ENCODE data around the gene IL4R.
"Not testable (repeated sequence)": the region's sequence is repeated elsewhere in the genome, so short reads cannot be mapped to it uniquely, and the experiment has no call there.

The IL4R gene

DNA sequence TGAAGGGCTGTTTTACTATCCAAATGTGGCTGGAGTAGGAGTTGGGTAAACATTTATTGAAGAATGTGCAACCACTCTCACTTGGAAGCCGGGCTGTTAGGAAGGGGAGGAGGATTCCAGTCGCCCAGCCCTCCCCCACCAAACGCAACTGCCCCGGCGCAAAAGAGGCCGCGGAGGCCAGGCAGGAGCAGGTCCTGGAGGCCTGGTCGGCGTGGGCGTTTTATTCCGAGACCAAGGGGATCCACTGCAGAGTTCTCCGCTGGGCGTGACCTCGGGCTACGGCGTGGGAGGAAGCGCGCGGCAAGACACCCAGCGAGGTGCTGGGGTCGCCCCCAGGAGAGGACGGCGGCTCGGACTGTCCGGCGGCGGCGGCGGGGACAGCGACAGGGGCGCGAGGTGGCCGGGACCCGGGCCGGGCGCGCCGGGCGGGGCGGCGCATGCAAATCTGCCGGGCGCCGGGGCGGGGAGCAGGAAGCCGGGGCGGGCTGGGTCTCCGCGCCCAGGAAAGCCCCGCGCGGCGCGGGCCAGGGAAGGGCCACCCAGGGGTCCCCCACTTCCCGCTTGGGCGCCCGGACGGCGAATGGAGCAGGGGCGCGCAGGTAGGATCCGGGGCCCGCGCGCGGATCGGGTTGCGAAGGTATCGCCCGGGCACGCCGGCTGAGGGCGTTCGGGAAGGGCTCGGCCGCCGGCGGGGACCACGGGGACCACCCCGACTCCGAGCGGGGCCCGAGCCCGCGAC, at the start of gene IL4R:
TSS of gene IL4R (plus strand) at position 553 of the 739 bp plus-strand sequence. CDS start 26,230 bp downstream, outside the sequence.
- peak in 6 of 56 donors; percentile 5 to 28 (median 18) for DNase-seq

DNA sequence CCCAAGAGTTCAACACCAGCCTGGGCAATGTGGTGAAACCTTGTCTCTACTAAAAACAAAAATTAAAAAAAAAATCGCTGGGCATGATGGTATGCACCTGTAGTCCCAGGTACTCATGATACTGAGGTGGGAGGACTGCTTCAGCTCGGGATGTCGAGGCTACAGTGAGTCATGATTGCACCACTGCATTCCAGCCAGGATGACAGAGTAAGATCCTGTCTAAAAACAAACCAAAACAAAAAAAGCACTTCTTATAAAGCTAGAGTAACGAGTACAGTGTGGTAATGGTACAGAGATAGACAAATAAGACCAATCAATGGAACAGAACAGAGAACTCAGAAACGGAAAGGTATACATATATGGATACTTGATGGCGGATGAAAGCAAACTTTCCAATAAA, 49.6 kb upstream of the IL4R start:
- DNase-seq, result no peak

DNA sequence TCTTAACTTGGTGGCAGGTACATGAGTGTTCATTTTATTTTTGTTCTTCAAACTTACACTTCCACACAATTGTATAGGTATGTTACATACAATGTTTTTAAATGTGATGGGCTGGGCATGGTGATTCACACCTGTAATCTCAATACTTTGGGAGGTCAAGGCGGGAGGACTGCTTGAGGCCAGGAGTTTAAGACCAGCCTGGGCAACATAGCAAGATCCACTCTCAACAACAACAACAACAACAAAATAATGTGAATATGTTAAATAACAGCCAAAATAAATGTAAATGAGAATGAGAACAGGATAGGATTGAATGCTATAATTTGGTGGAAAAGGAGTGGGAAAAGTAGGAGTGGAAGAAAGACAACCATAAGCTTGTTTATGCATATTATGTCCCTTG, 47.8 kb upstream of the IL4R start:
- DNase-seq, result no peak

DNA sequence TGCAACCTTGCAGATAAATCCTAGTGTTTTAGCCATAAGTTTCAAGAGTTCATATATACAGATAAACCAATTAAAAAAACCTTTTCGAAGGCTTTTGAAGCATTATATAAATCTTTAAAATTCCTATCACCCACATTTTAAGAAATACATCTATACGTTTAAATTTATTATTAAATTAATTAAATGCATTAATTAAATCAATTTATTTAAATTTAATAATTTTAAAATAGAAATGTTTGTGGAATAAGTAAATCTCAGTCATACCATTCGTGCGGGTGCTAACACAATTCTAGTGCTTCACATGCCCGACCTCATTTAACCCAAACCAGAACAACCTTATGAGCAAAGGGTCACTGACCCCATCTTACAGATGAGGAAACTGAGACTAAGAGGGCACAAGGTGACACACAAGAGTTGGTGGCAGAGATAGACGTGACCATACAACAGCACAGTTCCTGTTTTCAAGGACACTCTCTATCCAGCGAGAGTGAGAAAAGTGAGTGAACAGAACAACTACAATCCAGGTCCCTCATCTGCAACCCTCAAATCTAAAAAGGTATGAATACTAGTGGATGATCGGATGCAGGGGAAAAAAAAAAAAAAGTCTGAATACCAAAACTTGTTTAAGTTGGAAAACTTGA, 46.6 kb upstream of the IL4R start:
- no peak for DNase-seq

DNA sequence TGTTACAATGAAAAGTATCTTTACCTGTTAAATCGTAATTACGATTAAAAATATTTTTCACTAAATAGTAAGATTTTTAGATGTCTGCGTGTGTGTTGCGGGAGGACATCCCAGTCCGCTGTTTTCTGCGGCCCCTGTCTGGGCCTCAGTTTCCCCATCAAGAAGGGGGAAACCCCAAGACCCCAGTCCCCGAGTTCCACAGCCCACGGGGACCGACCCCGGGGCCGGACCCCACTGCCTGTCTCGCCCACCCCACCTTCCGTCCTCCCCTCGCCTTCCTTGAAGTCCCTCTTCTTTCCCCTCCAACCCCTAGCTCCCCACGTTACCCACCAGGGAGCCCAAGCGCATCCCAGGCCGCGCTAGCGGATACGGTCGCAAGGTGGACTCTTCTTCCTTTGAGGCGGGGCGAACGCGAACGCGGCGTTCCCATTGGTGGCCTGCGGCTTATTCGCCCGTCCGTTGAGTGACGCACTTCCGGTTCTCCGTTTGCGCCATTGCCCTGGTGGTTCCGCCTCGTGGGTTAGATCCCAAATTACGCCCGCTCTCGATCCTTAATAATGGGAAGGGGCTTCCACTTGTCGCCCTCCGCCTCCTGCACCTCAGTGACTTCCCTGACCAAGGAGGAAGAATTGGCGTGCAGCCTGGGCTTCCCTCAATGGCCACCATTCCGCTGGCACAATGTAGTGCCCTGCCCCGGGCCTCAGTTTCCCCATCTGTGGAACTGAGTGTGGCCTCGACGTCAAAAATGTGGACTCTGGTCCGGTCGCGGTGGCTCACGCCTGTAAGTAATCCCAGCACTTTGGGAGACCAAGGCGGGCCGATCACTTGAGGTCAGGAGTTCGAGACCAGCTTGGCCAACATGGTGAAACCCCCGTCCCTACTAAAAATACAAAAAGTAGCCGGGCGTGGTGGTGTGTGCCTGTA, 45.1 kb upstream of the IL4R start, which contains the start of gene NSMCE1:
TSS of gene NSMCE1 (minus strand) at position 397 of the 924 bp plus-strand sequence. CDS start 11,202 bp downstream, outside the sequence.
- DNase-seq, result peak; percentile 42 to 98 (median 88)

DNA sequence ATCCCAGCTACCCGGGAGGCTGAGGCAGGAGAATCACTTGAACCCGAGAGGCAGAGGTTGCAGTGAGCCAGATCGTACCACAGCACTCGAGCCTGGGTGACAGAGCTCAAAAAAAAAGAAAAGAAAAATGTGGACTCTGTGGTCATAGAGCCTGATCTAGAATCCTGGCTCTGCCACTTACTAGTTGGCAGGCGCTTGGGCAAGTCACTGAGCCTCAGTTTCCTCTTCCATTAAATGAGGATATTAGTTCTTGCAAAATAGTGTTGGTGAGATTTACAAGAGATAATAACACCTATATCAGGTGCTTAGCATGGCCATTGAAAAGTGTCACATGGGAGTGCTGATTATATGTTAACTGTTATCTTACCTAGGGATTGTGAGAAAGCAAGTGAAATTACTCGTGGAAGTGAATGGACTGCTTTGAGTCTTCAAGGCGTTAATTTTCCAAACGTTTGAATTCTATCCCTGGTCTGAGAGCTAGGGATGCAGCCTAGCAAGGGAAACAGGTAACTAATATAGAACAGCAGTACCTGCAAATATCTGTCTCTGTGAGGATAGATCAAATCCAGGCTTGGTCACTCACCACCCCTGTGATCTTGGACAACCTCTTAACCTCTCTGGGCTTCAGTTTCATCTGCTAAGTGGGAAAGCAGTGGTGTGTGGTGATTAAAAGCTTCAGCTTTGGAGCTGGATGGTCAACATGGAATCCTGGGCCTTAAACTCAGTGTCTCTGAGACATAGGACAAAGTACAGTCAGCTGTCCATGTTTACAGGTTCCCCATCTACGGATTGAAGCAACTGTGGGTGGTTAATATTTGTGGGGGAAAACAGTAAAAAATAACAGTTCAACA, 44.2 kb upstream of the IL4R start:
- DNase-seq, result no peak

DNA sequence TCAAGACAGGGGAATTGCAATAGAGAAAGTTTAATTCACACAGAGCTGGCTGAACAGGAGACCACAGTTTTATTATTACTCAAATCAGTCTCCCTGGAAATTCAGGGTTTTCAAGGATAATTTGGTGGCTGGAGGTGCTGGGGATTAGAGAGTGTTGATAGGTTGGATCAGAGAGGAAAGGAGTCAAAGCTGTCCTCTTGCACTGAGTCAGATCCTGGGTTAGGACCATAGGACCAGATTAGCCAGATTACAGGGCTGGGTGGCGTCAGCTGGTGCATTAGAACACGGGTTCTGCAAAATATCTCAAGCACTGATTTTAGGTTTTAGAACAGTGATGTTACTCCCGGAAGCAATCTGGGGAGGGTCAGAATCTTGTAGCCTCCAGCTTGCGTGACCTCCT, 43.4 kb upstream of the IL4R start:
- DNase-seq, result no peak

DNA sequence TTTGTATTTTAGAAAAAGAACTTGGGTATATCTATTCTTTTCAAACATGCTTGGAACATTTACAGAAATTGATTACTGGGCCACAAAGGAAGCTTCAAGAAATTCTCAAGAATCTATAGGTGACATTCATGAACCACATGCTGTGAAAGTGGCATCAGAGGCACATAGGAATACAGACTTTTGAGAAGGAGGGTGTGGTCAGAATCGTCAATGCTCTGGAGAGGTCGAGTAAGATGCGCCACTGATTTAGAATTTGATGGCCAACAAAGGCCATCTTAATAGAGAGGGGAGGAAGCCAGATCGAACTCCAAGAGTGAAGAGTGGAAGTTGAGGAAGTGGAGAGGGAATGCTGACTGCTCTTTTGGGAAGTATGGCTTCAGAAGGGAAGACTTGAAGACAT, 41.7 kb upstream of the IL4R start:
- no peak for DNase-seq

DNA sequence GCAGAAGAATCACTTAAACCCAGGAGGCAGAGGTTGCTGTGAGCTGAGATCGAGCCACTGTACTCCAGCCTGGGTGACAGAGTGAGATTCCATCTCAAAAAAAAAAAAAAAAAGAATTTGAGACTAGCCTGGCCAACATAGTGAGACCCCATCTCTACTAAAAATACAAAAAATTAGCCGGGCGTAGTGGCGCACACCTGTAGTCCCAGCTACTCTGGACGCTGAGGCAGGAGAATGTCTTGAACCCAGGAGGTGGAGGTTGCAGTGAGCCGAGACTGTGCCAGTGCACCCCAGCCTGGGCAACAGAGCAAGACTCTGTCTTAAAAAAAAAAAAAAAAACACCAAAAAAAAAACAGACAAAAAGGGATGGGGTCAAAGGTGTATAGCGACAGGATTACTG, 41.1 kb upstream of the IL4R start:
- DNase-seq, result not testable (repeated sequence)

DNA sequence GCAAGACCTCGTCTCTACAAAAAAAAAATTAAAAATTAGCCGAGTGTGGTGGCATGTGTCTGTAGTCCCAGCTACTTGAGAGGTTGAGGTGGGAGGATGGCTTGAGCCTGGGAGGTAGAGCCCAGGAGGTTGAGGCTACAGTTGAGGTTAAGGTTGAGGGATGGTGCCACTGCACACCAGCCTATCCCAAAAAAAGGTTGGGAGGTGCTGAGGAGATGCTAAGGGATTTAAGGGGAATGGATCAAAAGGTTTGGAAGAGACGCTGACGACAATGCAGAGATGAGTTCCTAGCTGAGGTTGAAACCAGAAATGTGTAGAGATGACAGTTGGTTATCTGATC, 40.5 kb upstream of the IL4R start:
- no peak for DNase-seq

DNA sequence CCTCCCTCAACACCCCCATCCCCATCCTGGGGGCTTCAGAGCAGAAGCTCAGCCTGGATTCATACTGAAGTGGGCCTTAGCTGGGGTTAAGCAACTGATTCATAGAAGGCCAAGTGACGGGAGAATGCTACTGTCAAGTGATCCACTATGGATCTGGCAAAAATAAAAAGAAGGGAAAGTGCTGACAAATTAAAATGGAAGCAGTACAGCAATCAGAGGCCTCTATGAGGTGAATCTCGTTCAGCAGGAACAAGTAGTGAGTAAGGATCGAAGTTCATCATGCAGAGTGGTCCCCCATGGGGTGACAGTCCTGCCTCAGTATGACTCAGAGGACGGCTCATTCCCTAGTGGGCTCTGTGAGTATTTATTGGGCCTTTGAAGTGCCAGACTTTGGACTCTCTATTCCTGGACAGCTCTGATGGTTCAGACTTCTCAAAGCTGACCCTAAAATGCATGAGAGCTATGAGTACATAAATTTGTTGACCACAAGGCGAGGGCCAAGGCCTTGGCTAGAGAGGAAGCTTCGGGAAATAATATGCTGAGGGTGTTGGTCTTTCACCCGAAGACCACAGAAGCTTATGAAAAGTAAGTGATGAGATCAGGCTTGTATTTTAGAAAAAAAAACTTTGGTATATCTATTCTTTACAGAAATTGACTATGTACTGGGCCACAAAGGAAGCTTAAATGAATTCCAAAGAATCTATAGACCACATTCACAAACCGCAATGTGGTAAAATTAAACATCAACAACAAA, 39.9 kb upstream of the IL4R start:
- DNase-seq, result no peak

DNA sequence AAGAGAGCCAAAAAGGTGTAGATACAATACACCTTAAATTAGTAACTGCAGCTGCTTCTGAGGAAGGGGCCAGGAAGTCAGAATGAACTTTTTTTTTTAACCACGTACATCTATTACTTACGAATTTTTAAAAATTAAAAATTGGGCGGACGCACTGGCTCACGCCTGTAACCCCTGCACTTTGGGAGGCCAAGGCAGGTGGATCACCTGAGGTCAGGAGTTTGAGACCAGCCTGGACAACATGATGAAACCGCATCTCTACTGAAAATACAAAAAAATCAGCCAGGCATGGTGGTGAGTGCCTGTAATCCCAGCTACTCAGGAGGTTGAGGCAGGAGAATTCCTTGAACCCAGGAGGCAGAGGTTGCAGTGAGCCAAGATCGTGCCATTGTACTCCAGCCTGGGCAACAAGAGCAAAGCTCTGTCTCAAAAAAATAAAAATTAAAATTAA, 39.3 kb upstream of the IL4R start:
- DNase-seq, result not testable (repeated sequence)

DNA sequence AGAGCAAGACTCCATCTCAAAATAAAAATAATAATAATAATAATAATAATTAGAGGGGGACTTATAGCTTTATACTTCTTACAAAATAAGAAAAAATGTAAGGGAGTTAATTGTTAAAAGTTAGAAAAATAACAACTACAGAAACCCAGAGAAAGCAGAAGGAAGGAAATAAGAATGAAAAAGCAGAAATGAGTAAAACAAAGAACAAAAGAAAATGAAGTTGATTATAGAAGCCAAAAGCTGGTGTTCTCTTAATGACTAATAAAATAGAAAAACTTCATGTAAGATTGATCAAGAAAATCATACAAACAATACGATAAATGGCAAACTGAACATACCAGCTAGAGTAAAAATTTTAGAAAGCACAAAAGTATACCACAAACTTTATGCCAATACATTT, 38.4 kb upstream of the IL4R start:
- DNase-seq, result no peak

DNA sequence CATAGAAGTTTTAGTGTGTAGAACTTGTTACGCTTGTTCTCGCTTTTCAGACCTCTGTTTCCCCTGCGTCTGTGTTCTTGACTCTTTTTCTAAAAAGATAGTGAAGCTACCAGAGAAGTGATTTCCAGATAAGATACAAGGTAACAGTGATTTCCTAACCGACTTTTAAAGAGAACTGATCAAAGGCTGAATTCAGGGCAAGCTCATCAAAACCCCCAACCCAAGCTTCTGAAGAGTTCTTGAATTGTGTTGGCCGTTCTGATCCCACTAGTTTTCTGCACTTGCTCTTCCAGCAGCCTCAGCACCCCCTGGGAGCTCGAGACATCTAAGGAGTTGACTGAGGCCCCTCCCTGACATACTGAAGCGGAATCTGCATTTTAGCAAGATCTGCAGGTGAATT, 32.5 kb upstream of the IL4R start:
- DNase-seq, result no peak

DNA sequence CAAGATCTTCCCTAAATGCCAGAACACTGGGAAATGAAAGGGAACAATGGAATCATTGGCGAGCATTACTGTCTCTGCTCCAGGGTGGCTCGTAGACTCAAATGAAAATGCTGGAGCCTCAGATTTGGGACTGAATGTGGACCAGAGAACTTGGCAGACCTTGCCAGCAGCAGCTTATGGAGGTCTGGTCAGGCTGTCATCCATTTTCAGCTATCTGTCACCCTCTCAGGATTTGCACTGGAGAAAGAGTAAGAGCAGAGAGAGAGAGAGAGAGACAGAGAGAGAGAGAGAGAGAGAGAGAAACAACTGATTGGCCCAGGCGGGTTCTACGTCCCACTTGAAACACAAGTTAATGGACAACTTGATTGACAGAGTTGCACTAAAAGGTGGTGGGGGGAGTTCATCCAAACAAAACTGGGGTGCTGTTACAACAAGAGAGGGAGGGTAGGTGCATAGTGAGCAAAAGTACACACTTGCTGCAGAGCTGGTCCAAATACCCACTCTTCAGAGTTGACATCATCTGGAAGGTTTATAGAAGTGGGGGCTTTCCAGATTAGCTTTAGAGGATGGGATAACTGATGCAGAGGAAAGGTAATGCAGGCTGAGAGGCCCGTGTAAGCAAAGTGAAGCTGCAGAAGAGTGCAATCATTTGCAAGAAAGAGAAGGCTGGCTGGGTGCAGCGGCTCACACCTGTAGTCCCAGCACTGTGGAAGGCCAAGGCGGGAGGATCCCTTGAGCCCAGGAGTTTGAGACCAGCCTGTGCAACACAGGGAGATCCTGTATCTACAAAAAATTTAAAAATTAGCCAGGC, 28.7 kb upstream of the IL4R start:
- peak in 2 of 56 donors; percentile 2 to 5 for DNase-seq

DNA sequence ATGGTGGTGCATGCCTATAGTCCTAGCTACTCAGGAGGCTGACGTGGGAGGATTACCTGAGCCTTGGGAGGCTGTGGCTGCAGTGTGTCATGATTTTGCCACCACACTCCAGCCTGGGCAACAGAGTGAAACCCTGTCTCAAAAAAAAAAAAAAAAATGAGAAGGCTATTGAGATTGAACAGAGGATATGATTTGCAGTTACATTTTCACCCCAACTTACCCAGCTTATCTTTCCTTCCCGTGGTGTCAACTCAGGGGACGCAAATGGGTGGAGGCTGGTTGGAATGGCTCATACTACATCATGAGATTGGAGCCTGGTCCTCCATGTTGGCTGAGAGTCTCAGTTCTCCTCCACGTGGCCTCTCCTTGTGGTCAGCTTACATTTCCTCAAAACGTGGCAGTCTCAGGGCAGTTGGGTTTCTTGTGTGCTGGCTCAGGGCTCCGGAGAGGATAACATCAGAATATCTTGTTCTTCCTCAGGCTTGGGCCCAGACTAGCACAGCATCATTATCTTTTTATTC, 28.0 kb upstream of the IL4R start:
- DNase-seq, result peak in 15 of 56 donors; percentile 1 to 64 (median 12)

DNA sequence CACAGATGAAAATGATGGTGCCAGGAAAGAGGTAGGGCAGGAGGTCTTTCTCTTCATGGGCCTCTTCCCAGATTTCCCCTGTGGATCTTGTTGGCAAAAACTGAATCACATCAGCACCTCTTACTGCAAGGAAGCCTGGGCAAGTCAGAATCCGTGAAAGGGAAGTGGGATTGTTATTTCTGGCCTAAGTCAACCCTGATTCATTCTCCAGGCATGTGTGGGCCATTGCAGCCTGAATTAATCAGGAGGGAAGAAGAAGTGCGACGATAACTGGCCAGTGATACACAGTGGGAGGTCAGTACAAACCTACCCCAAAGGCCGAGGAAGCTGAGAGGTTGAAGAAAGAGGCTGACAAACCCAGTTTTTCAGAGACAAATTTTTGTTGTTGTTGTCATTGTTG, 27.3 kb upstream of the IL4R start:
- peak in 5 of 56 donors; percentile 2 to 37 (median 5) for DNase-seq

DNA sequence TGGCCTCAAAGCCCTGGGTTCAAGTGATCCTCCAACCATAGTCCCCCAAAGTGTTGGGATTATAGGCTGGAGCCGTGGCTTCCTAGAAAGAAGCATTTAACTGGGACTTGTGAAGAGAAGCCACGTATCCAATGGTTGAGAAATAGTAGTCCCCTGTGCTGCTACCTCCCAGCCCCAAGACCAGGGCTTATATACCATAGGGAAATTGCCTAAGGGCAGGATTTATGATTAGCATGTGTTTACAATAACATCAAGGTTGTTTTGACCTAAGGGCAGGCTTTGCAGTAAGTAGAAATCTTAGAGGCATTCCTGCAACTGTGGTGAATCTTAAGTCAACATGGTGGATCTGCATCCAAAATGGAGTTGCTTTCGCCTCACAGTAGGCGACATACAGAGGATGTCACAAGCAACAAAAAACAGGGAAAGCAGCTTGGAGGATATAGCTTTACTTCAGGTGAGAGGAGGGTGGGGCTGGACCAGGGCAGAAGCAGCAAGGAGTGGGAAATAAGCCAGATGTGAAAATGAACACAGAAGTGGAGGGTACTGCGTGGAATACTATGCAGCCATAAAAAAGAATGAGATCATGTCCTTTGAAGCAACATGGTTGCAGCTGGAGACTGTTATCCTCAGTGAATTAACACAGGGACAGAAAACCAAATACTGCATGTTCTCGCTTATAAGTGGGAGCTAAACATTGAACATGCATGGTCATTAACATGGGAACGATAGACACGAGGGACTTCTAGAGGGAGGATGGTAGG, 26.5 kb upstream of the IL4R start:
- no peak for DNase-seq

All from amygdala (tissue), 56 donors.